GM21786 (cell line): ENCODE results near the gene FDPS.
"Not testable (repeated sequence)": the region's sequence is repeated elsewhere in the genome, so short reads cannot be mapped to it uniquely, and the experiment has no call there.

Source experiments
- ATAC-seq: cut with Tn5 transposase; IDR thresholded peaks from one replicate; pipeline ENCODE4 v1.9.1; 2021; ENCODE audit not compliant: unreplicated experiment

The FDPS gene

DNA sequence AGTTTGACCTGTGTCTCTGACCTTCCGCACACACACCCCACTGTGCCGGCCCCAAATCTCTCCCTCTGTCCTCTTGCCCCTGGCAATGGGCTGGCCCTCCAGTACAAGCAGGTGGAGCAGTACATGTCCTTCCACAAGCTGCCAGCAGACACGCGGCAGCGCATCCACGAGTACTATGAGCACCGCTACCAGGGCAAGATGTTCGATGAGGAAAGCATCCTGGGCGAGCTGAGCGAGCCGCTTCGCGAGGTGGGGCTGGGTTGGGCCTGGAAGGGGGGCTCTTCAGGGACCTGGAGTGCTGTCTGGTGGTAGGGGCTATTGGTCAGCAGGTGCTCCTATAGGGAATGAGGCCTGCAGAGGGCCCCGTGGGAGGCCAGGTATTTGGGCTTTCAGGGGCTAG, 23.6 kb upstream of the FDPS start:
- no peak for ATAC-seq

DNA sequence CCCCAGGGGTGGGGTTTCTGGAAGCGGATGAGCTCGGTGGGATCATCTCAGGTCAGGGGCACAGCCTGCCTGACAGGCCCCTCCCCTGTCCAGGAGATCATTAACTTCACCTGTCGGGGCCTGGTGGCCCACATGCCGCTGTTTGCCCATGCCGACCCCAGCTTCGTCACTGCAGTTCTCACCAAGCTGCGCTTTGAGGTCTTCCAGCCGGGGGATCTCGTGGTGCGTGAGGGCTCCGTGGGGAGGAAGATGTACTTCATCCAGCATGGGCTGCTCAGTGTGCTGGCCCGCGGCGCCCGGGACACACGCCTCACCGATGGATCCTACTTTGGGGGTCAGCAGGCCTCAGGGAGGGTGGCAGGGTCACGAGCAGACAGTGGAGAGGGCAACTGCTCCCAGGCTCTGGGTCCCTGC, 23.0 kb upstream of the FDPS start:
- no peak for ATAC-seq

DNA sequence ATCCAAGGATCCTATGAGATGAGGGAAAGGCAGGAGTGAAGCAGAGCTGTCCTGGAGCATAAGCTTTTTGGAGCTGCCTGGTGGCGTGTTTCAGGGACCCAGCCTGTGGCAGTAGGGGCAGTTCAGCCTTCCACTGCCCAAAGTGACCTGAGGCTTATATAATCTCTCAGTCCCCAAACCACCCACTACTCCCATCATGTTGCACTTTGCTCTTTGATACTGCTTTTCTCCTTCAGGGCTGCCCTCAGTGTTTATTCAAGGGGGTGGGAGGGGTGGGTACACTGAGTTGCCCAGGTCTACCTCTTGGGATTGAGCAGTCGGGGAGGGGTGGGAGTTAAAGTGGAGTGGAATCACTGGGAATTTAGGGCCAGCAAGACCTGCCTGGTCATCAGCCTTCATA, 22.1 kb upstream of the FDPS start:
- ATAC-seq, result no peak

DNA sequence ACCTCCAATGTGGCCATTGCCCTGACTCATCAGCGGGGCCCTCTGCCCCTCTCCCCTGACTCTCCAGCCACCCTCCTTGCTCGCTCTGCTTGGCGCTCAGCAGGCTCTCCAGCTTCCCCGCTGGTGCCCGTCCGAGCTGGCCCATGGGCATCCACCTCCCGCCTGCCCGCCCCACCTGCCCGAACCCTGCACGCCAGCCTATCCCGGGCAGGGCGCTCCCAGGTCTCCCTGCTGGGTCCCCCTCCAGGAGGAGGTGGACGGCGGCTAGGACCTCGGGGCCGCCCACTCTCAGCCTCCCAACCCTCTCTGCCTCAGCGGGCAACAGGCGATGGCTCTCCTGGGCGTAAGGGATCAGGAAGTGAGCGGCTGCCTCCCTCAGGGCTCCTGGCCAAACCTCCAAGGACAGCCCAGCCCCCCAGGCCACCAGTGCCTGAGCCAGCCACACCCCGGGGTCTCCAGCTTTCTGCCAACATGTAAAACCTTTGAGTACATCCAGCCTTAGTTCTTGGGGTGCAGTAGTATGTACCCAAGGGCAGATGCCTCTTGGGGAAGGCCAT, 20.6 kb upstream of the FDPS start:
- ATAC-seq, result no peak

DNA sequence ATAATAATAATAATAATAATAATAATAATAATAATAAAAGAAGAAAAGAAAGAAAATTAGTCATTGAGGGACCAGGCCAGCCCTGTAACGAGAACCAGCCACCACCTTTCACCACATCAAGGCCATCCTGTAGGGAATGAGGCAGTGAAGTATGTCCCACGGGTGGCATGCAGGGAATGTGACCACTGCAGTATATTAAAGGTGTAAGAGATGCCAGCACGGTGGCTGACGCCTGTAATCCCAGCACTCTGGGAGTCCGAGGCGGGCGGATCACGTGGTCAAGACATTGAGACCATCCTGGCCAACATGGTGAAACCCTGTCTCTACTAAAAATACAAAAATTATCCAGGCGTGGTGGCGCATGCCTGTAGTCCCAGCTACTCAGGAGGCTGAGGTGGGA, 17.7 kb upstream of the FDPS start:
- not testable (repeated sequence) for ATAC-seq

DNA sequence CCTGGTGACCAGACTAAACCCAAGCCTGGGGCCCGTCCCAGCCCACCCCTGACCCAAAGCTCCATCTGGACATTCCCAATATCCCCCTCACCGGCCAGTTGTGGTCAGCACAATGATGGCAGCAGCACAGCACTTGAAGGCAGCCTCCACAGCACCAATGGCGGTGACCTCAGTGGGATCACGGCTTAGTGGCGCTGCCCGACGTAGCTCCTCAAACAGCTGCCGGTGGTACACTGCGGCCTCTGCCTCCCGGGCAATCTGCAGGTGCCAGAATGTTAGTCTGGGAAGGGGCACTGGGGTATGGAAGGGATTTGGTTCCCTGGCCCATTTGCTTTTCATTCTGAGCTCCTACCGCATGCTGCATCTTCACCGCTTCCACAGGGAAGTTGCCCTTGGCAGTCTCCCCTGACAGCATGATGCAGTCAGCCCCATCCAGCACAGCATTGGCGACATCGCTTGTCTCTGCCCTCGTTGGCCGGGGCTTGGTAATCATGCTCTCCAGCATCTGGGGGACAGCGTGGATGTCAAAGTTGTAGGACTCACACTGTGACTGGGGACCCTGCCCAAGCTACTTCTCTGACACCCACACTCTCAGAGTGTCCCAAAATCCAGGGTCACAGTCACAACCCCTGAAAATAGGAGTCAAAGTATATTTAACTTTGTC, 15.4 kb upstream of the FDPS start:
- no peak for ATAC-seq

DNA sequence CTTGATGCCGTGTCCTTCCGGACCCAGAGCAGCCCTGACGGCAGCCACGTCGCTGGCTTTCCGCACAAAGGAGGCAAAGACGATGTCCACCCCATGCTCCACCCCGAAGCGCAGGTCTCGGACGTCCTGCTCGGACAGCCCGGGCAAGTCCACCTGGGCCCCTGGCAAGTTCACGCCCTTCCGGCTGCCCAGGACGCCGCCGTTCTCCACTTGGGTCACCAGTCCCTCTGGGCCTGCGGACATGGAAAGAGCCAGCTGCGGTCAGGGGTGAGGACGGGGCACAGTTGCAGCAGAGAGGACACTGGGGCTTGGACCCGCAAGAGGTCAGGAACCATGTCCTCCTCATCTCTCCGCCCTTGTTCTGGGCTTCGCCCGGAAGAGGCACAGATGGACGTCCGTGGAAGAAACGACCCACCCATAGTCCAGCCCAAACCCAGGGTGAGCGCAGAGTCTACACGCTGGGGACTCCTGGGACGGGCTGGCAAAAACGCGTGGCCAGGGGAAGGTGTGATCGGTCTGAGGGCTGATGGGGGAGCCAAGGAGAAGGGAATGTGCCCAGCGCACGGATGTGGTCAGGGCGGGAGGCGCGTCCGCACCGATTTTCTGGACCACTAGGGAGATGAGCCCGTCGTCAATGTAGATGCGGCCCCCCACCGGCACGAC, 14.0 kb upstream of the FDPS start:
- ATAC-seq, result no peak

DNA sequence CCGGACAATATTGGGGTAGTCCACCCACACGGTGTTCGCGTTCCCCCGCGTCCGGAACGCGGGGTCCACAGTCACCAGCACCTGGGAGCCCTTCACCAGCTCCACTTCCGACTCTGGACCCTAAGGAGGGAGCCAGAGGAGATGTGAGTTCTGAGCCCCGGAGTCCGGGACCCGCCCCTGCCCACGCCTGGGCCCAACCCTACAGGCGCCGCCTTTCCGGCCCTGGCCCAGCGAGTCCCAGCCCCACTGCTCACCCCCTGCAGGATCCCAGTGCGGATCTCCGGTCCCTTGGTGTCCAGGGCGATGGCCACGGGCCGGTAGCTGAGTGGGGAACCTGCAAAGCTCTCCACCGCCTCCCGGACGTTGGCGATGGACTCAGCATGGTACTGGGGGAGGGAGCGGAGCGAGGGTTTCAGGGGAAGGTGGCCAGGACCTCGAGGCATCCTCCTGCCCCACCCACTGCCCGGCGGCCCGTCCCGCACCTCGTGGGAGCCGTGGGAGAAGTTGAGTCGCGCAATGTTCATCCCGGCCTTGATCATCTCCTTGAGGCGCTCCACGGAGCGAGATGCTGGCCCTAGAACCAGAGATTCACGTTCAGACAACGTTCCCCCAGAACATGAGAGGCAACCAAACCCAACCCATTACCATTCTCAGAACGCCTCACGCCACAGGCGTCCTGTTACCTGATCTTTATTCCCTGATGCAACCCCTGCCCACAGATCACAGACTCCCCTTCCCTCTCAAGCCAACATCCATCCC, 13.3 kb upstream of the FDPS start:
- ATAC-seq, result no peak

DNA sequence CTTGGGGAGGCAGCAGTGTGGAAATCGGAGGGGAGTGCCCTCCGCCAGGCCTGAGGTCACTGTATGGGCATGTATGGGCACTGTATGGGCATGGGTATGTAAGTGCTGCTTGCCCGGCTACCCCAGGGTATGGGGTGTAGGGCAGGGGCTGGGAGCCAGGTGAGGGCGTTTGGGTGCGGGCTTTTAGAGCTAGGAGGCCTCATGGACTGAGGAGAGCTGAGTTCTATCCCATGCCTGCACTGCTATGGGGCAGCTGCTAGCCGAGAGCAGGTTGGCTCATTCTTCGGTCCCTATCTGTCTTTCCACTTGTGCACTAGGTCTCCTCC, 12.8 kb upstream of the FDPS start:
- no peak for ATAC-seq

DNA sequence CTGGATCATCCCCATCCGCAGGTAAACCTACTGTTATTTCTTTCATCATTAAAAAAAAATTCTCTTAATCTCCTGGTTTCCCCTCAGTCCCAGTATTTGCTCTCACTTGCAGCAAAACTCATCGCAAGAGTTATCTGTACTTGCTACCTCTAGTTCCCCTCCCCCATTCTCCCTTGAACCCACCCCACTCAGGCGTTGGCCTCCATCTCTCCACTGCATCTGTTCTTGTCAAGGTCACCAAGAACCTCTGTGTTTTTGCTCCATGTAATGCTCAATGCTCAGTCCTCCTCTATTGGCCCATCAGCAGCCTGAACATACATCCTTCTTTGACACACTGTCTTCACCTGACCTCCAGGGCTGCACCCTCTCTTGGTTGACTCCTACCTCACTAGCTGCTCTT, 12.0 kb upstream of the FDPS start:
- no peak for ATAC-seq

DNA sequence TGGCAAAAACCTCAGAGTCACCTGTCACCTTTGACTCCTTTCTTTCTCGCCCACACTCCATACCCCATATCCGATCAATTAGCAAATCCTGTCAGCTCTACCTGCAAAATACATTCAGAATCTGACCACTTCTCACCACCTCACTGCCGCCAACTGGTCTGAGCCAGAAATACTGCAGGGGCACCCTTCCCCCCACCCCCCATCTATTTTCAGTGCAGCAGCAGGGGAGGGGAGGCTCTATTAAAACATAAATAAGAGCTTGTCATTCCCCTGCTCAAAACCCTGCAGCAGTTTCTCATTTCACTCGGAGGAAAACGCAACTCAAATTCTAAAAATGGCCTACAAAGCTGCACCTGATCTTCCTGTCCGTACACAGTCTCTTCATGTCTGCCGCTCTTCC, 11.3 kb upstream of the FDPS start:
- no peak for ATAC-seq

DNA sequence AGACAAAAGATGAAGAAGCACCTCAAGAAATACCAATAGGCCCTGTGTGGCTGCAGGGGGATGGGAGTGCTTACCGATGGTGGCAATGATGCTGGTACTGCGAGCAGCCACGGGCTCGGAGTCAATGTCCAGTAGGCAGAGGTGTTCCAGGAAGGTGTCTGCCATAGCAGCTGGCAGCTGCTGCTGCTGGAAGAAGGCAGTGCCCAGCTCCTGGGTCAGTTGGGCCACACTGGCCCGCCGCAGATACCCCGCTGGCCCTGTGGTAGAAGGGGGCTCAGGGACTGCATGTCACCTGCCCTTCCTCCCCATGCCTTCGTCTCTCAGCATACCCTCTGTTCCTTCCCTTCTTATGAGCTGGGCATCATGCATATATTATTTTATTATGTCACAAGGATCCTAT, 8.6 kb upstream of the FDPS start:
- no peak for ATAC-seq

DNA sequence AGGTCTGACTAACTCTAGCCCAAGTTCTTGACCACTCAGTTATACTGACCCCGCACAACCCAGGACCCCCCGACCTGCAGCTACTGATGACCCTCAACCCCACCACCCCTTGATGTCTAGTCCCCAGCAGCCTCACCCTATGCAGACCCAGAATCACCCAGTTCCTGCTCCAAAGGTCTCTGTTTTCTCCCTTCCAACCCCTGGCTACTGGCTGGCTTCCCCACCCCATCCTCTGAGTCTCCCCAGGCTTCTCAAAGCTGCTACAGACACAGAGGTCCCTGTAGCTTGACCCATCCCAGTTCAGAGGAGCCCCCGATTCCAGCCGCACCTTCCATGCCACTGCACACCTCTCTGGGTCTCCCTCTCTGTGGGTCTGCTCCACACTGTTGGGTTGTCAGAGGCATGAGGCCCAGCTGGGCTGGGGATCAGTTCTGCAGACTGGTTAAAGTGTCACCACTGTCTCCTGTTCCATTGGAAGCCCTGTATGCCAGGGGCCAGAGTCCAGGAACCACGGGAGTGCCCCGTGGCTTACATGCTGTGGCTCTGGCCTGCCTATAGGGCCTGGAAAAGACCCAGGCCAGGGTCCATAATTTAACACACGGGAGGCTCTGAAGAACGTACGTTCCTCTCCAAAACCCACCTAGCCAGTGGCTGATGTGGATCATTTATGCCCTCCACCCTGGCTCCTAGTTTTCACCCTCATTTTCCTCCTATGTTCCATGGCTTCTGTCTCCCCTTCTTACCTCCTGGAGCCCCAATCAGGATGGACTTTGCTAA, 7.9 kb upstream of the FDPS start:
- no peak for ATAC-seq

DNA sequence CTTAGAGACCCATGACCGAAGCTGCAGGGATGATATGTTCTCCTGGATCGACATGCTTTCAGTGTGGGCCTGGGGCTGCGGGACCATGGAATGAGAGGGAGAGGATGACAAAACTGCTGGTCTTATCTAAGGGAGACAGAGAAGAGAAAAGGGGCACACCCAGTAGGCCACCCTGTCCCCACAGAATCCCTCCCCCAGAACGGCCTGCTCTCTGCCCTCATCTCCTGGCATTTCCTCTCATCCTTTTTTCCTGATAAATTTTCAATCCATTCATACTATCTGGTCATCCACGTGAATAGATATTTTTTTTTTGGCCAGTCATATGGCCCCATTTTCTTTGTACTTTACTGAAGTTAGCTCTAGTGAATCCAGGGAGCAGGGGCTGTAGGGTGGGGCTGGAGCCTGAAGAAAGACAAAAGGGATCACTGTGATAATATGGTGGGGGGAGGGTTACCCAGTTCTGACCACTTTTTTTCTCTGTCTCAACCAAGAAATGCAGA, 7.3 kb upstream of the FDPS start, which contains the start of gene PKLR:
Gene PKLR (minus strand): TSS at position 97 of the 500 bp plus-strand sequence. CDS start 43 bp downstream, at position 54.
- ATAC-seq, result no peak

DNA sequence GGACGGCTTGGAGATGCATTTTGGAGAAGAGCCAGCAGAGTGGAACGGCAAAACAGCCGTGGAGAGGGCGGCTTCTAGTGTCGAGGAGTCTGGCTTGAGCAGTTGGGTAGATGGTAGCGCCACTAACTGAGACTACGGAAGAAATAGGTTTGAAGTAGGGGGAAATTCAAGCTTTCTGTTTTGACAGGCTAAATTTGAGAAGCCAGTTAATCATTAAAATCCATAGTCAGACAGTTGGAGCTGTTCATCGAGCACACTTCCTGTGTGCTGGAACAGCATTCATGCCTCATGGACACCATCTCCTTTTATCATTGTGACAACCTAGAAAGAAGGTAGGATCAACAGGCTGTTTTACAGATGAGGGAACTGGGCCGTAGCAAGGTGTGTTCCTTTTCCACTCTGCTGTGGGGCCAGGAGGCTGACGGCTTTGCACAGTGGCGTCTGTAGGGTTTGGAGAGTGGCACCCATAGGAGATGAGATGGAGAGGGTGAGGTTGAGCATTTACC, 4.1 kb upstream of the FDPS start:
- ATAC-seq, result no peak

DNA sequence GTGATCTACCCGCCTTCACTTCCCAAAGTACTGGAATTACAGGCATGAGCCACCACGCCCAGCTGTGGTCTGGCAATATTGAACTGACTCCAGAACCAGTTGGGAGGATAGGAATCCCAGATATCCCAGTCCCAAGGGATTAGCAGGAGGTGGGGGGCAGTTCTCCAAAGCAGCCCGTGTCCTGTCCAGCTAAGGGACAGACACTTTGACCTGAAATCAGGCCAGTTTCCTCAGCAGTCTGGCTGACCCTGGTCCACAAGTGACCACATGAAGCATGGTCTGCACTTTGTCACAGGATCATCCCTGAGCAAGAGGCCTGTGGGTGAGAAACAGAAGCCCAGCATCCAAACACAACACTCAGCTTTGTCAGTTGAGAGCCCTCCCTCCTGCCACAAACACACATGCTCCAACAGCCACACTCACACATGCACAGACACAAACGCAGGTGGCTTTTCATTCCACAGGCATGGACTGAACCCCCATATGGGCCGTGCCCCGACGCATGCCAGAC, 2.7 kb upstream of the FDPS start:
- ATAC-seq, result no peak

DNA sequence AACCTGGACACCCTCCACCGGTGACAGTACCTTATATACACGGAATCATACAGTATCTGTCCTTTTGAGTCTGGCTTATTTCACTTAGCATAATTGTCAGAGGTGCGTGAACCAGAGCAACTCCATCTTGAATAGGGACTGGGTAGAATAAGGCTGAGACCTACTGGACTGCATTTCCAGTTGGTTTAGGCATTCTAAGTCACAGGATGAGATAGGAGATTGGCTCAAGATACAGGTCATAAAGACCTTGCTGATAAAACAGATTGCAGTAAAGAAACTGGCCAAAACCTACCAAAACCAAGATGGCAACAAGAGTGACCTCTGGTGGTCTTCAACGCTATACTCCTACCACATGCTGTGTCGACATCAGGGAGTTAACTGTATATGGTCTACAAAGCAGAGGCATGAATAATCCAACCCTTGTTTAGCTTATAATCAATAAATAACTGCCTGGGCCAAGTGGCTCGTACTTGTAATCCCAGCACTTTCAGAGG, 1.4 kb upstream of the FDPS start:
- no peak for ATAC-seq

DNA sequence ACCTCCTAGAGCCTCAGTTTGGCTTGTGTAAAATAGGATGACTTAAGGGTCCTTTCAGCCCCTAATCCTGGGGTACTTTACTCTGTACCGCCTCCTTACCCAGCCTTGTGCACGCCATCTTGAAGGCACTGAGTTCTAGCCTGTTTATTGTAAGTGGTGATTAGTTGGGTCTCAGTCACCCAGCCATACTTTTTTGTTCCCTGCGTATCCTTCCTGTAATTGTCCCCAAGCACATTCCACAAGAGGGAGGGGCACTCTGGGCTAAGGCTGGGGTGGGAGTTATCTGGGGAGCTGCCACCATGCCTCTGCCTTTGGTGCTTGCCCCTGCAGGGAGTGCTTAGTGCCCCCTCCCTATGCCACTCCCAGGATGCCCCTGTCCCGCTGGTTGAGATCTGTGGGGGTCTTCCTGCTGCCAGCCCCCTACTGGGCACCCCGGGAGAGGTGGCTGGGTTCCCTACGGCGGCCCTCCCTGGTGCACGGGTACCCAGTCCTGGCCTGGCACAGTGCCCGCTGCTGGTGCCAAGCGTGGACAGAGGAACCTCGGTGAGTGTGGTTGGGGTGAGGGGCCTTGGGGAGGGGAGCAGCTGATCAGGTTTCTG, 856 bp downstream of the FDPS start:
- ATAC-seq, result no peak

DNA sequence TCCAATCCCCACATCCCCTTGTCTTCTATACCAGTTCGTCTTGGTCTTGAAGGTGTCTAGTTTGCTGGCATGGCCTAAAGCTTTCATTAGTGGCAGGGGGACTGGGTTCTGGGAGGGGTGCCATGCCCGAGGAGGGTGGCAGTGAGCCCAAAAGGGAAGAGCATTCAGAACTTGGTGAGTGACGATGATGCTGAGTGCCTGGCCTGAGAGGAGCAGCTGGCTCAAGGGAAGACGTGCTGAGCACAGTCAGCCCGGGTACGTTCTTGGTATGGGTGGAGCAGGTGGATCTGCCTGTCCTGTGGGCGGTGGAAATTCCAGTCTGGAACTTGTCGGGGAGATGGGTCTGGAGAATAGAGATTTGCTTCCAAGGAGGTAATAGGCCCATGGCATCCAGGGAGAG, 4.6 kb downstream of the FDPS start:
- ATAC-seq, result no peak

DNA sequence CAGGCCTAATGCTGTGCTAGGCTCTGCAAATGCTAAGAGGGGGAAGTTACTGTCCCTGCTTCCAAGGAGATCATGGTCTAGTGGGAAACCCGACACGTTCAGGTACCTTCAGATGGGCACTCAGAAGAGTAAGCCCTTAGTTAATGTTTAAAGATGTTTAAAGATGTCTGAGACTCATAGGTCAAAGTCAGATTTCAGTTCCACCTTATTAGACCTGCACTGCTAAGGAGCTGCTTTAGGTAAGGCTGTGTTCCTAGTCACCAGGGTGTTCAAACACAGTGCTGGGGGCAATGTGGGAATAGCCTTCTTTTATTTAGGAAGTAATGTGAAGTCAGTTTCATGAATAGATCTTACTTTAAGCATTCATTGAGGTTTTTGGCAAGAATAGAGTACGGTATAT, 8.3 kb downstream of the FDPS start:
- ATAC-seq, result no peak
